OCI-LY3 (cell line): ENCODE measurements around the gene ARID3A.

Experiments
- H2AFZ ChIP-seq: fragments of 200-600, 300-600 bp; shearing (Covaris generic); 2 replicates; pipeline ENCODE4 v1.6.0; 2014; ENCODE audit warnings: antibody characterized with exemption, low read depth, low read length
- H3K27ac ChIP-seq: fragments of 200-600, 300-600 bp; sonication (generic); 2 replicates; pipeline ENCODE4 v1.5.1; 2014; ENCODE audit warnings: mild to moderate bottlenecking, low read length, moderate library complexity, mixed read lengths
- H3K27me3 ChIP-seq: fragments of 200-600, 300-600 bp; sonication (generic); 2 replicates; pipeline ENCODE4 v1.6.1; 2014; ENCODE audit warnings: low read depth, low read length, mixed read lengths
- H3K36me3 ChIP-seq: fragments of 200-600, 300-600 bp; sonication (generic); replicated peaks from 2 replicates; pipeline ENCODE3; 2014; ENCODE audit warnings: low read depth, low read length, mixed read lengths
- H3K4me1 ChIP-seq: fragments of 300-600, 200-600 bp; sonication (generic); 2 replicates; pipeline ENCODE4 v1.6.1; 2014; ENCODE audit warnings: low read length, mixed read lengths
- H3K4me2 ChIP-seq: fragments of 200-600, 300-600 bp; sonication (generic); 2 replicates; pipeline ENCODE4 v1.6.1; 2014; ENCODE audit warnings: low read length, mixed read lengths
- H3K4me3 ChIP-seq: fragments of 300-600, 200-600 bp; sonication (generic); 2 replicates; pipeline ENCODE4 v1.5.1; 2014; ENCODE audit warnings: antibody characterized with exemption, mild to moderate bottlenecking, low read length, moderate library complexity
- H3K79me2 ChIP-seq: fragments of 300-600, 200-600 bp; shearing (Covaris generic); 2 replicates; pipeline ENCODE4 v1.6.1; 2014; ENCODE audit warnings: mild to moderate bottlenecking, low read length, mixed read lengths
- H3K9ac ChIP-seq: fragments of 300-600, 200-600 bp; shearing (Covaris generic); 2 replicates; pipeline ENCODE4 v1.6.0; 2014; ENCODE audit warnings: mild to moderate bottlenecking, low read length, moderate library complexity
- H3K9me3 ChIP-seq: fragments of 200-600, 300-600 bp; shearing (Covaris generic); 2 replicates; pipeline ENCODE4 v1.6.1; 2014; ENCODE audit warnings: low read length, mixed read lengths; ENCODE audit not compliant: insufficient read depth
- H4K20me1 ChIP-seq: fragments of 200-600, 300-600 bp; sonication (generic); 2 replicates; pipeline ENCODE4 v1.6.1; 2016; ENCODE audit warnings: low read length, mixed read lengths; ENCODE audit not compliant: insufficient read depth
- EZH2phosphoT487 ChIP-seq: fragments of 200-600 bp; shearing (Covaris generic); IDR thresholded peaks from 2 replicates; pipeline ENCODE4 v1.6.1; 2018; ENCODE audit warnings: antibody characterized with exemption, mixed run types, low read depth
- TF ChIP-seq, protein P1 (sequence below): fragments of 200-600, 300-600 bp; sonication (generic); IDR thresholded peaks from 2 replicates; pipeline ENCODE4 v1.5.1; 2014; ENCODE audit warnings: antibody characterized with exemption, low read length, low read depth

The ARID3A gene

DNA sequence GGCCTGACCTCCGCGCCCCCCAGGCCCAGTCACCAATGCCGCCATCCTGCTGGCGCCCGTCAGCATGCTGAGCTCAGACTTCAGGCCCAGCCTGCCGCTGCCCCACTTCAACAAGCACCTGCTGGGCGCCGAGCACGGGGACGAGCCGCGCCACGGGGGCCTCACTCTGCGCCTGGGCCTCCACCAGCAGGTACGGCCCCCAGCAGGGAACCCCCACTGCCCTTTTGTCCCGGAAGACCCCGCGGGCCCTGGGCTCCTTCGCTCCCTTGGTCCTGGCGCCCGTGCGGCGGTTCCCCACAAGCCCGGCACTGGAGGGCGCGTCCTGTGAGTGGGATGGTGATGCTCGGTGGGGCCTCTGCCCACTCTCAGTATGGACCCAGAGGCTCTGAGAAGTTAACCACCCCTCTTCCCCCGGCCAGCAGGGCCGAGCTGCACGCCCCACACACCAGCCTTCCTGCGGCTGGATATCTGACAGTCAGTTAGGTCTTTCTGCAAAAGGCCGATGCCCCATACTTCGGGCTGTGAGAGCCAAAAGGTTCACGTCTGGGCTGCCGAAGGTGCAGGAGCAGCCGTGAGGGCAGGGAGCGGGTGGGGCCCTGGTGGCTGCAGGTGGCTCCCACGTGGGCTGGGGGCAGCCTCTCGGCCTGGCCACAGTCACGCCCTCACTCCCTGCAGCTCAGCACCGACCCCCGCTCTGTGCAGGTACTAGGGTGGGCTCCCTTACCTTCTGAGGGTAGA, 66.3 kb downstream of the ARID3A start:
- no peaks in the 10 kb centered on the region for H3K27me3 ChIP-seq
- H3K4me2 ChIP-seq = no peak overlapping the region
- H3K9ac ChIP-seq = no peak overlapping the region
- H2AFZ ChIP-seq = no peak overlapping the region
- peaks cover 42% of the 10 kb centered on the region for H3K36me3 ChIP-seq
- no peaks in the 10 kb centered on the region for H3K9me3 ChIP-seq
- no peak for TF ChIP-seq EZH2phosphoT487
- TF ChIP-seq, protein P1, sequence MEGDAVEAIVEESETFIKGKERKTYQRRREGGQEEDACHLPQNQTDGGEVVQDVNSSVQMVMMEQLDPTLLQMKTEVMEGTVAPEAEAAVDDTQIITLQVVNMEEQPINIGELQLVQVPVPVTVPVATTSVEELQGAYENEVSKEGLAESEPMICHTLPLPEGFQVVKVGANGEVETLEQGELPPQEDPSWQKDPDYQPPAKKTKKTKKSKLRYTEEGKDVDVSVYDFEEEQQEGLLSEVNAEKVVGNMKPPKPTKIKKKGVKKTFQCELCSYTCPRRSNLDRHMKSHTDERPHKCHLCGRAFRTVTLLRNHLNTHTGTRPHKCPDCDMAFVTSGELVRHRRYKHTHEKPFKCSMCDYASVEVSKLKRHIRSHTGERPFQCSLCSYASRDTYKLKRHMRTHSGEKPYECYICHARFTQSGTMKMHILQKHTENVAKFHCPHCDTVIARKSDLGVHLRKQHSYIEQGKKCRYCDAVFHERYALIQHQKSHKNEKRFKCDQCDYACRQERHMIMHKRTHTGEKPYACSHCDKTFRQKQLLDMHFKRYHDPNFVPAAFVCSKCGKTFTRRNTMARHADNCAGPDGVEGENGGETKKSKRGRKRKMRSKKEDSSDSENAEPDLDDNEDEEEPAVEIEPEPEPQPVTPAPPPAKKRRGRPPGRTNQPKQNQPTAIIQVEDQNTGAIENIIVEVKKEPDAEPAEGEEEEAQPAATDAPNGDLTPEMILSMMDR = no peak
- H3K79me2 ChIP-seq = no peaks in the 10 kb centered on the region
- H4K20me1 ChIP-seq = no peaks in the 10 kb centered on the region
- H3K4me1 ChIP-seq = no peaks in the 10 kb centered on the region
- H3K27ac ChIP-seq = no peak overlapping the region
- no peak overlapping the region for H3K4me3 ChIP-seq

DNA sequence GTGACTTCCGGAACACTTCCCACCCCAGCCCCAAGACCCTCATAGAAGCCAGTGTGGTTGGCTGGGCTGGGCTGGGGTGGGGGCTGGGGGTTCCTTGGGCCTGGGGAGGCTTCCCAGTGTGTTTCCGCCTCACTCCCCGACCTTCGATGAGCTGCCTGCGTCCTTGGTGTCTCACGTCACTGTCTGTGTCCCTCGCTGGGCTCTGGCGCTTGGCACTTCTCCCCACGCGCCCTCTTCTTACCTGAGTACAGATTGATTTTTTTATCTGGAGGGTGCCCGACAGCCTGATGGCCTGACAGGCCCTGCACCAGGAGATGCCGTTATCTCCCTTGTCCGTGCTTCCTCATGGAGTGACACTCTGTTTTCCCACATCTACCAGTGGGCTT, 66.8 kb downstream of the ARID3A start:
- no peak overlapping the region for H3K27ac ChIP-seq
- no peaks in the 10 kb centered on the region for H3K27me3 ChIP-seq
- H3K36me3 ChIP-seq = peaks cover 42% of the 10 kb centered on the region
- no peaks in the 10 kb centered on the region for H3K4me1 ChIP-seq
- H3K9me3 ChIP-seq = no peaks in the 10 kb centered on the region
- H2AFZ ChIP-seq = no peak overlapping the region
- H4K20me1 ChIP-seq = no peaks in the 10 kb centered on the region
- H3K79me2 ChIP-seq = no peaks in the 10 kb centered on the region
- TF ChIP-seq, protein P1 = no peak
- TF ChIP-seq EZH2phosphoT487 = no peak
- no peak overlapping the region for H3K4me3 ChIP-seq
- no peak overlapping the region for H3K9ac ChIP-seq
- H3K4me2 ChIP-seq = no peak overlapping the region

DNA sequence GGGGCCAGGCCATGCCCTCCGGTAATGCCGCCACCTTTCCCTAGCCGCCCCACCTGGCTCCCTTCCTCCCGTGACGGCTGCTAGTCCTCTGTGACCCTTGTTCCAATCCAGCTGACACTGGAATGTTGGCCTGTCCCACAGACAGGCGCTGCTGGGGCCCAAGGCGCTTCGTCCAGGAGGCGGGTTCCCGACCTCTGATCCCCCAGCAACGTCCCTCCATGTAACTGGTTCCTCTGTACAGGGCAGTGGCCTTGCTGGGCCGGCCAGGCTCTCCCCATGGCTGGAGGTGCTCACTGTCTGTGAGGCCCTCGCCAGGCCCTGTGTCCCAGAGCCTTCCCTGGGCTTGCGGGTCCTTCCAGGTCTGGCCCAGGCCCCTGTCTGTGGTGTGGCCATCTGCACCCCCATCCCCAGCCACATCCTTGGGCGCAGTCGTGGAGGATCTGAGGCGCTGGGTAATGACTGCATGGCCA, 67.6 kb downstream of the ARID3A start:
- Histone ChIP-seq H3K27ac (no peak overlapping the region), H3K9ac (no peak overlapping the region), H3K4me2 (no peak overlapping the region), H3K9me3 (no peaks in the 10 kb centered on the region), H3K36me3 (peaks cover 38% of the 10 kb centered on the region), H3K4me3 (no peak overlapping the region), H3K27me3 (no peaks in the 10 kb centered on the region), H2AFZ (no peak overlapping the region), H4K20me1 (no peaks in the 10 kb centered on the region), H3K79me2 (no peaks in the 10 kb centered on the region), H3K4me1 (no peaks in the 10 kb centered on the region)
- no peak for TF ChIP-seq EZH2phosphoT487
- TF ChIP-seq, protein P1 = no peak

DNA sequence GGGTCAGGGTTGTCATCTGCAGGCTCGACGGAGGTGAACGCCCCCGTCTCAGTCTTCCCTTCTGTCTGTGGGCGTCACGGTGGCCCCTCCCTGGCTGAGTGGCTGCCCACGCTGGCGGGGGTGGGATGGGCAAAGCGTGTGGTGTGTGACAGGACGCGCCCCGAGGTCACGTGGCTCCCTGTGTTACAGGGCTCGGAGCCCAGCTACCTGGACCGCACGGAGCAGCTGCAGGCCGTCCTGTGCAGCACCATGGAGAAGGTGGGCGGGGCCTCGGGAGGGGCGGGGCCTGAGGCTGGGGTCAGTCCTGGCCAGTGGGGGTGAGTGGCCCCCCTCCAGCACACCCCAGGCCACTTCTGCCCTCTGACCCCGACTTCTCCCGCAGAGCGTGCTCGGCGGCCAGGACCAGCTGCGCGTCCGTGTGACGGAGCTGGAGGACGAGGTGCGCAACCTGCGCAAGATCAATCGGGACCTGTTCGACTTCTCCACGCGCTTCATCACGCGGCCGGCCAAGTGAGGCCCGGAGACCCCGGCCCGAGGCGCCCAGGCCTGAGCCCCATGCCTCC, 68.1 kb downstream of the ARID3A start:
- H4K20me1 ChIP-seq = no peaks in the 10 kb centered on the region
- H3K9me3 ChIP-seq = no peaks in the 10 kb centered on the region
- no peaks in the 10 kb centered on the region for H3K4me1 ChIP-seq
- H2AFZ ChIP-seq = no peak overlapping the region
- H3K27ac ChIP-seq = no peak overlapping the region
- no peak for TF ChIP-seq EZH2phosphoT487
- TF ChIP-seq, protein P1 = no peak
- peaks cover 36% of the 10 kb centered on the region for H3K36me3 ChIP-seq
- H3K4me2 ChIP-seq = no peak overlapping the region
- H3K79me2 ChIP-seq = no peaks in the 10 kb centered on the region
- H3K27me3 ChIP-seq = no peaks in the 10 kb centered on the region
- H3K4me3 ChIP-seq = no peak overlapping the region
- H3K9ac ChIP-seq = no peak overlapping the region
